Measurements from ENCODE around the gene NDST1.

Gene NDST1

DNA sequence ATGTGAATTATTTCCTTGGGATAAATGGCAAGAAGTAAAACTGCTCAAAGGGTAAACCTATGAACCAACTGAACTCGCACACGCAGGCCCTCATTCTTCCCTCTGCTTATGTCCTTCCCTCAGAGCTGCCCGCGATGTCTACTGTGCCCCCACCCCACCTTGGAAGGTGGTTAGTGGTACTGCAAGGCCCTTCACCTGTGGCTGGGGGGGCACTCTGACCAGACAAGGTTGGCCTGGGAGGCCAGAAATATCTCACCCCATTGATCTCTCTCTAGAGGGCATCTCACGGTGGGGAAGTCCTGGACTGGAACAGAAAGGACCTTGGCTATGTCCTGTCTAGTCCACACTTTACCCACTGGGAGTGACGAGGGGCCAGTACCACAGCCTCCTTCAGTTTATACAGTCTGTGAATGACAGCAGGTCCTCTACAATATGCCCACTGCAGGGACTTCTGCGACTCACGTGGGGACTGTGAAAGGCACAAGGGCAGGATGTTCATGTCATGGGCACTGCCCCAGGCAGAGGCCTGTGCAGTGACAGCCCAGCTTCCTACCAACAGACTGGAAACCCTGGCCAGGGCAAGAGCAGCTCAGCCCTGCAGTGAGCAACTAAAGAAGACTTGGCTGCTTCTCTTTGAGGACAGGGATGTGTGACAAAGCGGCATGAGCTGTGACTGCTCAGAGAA is 75.8 kb downstream of the NDST1 start:
- TF ChIP-seq CTCF (IDR thresholded peaks at IDR 0.05; ENCODE audit: borderline replicate concordance, control extremely low read depth, extremely low read depth, insufficient read depth, missing control alignments), result no peak
- in situ Hi-C loops (cut with MboI; ENCODE audit: low sequenced_read_pairs, unreplicated experiment), result no loop called here
- DNase-seq (ENCODE audit: low spot score), result no peak

DNA sequence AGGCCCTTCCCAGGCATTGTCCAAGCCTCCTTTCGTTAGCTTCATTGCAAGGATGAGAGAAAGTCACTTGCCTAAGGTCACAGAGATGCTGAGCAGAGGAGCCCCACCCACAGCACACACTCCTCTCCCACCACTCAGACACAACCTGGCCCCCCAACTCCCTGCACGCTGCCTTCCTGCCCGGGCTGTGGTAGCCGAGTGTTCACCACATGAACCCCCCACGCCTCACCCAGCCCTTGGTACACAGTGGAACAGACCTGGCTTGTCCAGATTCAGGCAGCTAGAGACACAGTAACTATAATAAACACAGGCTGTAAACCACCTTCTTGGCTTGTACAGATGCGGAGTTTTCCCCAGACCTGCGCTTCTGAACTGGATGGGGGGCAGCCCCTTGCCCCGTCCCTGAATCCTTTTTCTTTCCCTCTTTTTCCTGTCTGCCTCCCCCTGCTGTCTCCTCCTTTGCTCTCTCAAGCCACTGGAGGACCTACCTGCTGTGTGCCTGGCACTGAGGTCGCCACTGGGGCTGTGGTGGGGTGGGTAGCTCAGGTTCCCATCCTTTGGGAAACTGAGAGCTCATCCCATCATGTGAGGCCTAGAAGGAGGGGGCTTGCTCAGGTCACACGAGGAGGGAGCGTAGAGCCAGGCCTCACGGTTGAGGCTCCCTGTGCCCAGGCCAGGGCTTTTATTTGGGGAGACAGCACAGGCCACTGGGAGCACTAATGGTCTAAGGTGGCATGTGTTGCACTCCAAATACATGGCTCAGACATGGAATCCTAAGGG is 76.8 kb downstream of the NDST1 start:
- in situ Hi-C loops (cut with MboI; ENCODE audit: low sequenced_read_pairs, unreplicated experiment), result no loop called here
- no peak for DNase-seq (ENCODE audit: low spot score)

DNA sequence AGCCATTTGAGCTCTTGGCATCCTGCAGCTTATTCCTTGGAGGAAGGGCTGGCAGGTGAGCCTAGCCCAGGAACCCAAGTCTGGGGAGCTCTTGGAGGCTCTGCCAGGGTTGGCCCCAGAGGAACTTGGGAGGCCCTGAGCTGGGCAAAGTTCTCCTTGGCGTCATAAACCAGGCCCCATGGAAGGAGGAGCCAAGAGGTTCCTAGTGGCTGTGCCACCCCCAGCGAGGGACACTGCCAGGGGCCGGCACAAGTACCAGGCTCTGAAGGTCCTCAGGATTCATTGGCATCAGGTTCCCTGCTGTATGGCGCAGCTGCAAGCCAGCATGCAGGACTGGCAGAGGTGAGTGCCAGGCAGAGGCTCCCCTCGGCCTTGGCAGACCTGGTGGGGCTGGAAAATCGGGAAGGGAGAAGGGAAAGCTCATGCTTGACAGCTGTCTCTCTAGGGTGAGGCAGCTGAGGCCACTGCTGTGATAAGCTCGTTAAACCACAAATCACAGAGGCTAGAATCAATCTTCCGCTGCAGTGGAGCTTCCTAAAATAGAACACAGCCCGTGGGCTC is 77.9 kb downstream of the NDST1 start:
- TF ChIP-seq CTCF (IDR thresholded peaks at IDR 0.05; ENCODE audit: borderline replicate concordance, control extremely low read depth, extremely low read depth, insufficient read depth, missing control alignments), result no peak
- DNase-seq (ENCODE audit: low spot score), result no peak
- in situ Hi-C loops (cut with MboI; ENCODE audit: low sequenced_read_pairs, unreplicated experiment), result no loop called here

More for the DNA sequence above, 76.8 kb downstream of the NDST1 start:
- TF ChIP-seq CTCF (IDR thresholded peaks at IDR 0.05; ENCODE audit: borderline replicate concordance, control extremely low read depth, extremely low read depth, insufficient read depth, missing control alignments), result no peak

GRCh38 chr5:150587016-150587415 is 79.1 kb downstream of the NDST1 start:
- TF ChIP-seq CTCF (IDR thresholded peaks at IDR 0.05; ENCODE audit: borderline replicate concordance, control extremely low read depth, extremely low read depth, insufficient read depth, missing control alignments), result no peak
- in situ Hi-C loops (cut with MboI; ENCODE audit: low sequenced_read_pairs, unreplicated experiment), result no loop called here
- no peak for DNase-seq (ENCODE audit: low spot score)

DNA sequence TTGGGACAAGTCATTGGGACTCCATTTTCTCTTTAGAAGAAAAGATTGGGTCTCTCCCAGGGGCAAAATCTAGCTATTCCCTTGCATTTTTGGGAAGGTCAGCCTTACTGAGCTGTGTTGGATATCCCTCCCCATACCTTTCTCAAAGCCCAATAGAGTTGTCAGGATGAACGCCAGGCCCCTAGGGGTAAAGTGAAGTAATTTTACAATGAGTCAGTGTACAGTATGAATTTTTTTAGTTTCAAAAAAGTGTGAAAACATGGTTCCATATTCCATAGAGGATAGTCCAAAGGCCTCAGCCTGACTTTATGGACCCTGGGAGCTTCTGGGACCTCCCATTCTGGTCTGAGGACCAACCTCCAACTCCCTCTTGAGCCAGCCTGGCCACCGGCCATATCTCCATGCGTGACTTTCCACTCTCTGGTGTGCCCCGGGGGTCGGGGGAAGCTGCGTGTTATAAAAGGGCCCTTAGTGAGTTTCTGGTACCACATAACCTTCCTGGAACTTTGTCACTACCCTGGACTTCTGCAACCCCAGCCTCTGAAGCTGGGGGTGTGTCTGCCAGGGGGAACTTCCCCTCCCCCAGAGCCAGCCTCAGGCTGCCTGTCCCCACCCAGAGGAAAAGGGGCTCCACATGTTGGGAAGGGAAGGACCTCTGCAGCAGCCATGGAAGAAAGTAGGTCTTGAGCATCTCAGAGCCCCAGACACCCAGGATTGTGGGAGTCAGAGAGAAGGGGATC is 80.1 kb downstream of the NDST1 start:
- DNase-seq (ENCODE audit: low spot score), result no peak
- in situ Hi-C loops (cut with MboI; ENCODE audit: low sequenced_read_pairs, unreplicated experiment), result no loop called here
- TF ChIP-seq CTCF (IDR thresholded peaks at IDR 0.05; ENCODE audit: borderline replicate concordance, control extremely low read depth, extremely low read depth, insufficient read depth, missing control alignments), result no peak

DNA sequence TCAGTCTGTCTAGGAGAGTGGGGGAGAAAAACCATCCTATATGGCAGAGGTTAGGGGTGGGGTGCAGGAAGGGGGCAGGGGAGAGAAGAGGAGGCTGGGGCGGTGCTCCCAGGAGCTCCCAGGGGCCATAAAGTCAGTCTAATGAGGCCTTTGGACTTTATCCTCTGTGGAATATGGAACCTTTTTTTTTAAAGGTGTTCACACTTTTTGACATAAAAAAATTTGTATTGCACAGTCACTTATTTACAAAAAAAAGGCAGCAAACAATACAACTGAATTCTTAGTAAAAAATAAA is 80.6 kb downstream of the NDST1 start:
- TF ChIP-seq CTCF (IDR thresholded peaks at IDR 0.05; ENCODE audit: borderline replicate concordance, control extremely low read depth, extremely low read depth, insufficient read depth, missing control alignments), result no peak
- DNase-seq (ENCODE audit: low spot score), result no peak
- in situ Hi-C loops (cut with MboI; ENCODE audit: low sequenced_read_pairs, unreplicated experiment), result no loop called here

Data from GM13976 (cell line).